ENCODE results near the gene SLC35D2.

The SLC35D2 gene

GRCh38 chr9:96412174-96412913 lies 28.8 kb upstream of the SLC35D2 start:
- no peak for TF ChIP-seq REST (IDR thresholded peaks at IDR 0.05; ENCODE audit: insufficient read depth in 1 of 2, low read depth in 2 of 2, low read length in 2 of 2)
- TF ChIP-seq FOXP2 (optimal IDR thresholded peaks at IDR 0.05; ENCODE audit: borderline replicate concordance, extremely low read depth, extremely low read length, insufficient read depth): no peak
- no peak for TF ChIP-seq TAF1 (IDR thresholded peaks at IDR 0.05; ENCODE audit: borderline replicate concordance, insufficient read depth, low read length)
- TF ChIP-seq POLR2AphosphoS5 (IDR thresholded peaks at IDR 0.05; ENCODE audit: low read depth, low read length): no peak
- TF ChIP-seq SIN3A (IDR thresholded peaks at IDR 0.05; ENCODE audit: borderline replicate concordance, insufficient read depth, low read length): no peak

GRCh38 chr9:96411129-96411838 lies 27.8 kb upstream of the SLC35D2 start:
- TF ChIP-seq REST (IDR thresholded peaks at IDR 0.05; ENCODE audit: insufficient read depth in 1 of 2, low read depth in 2 of 2, low read length in 2 of 2) (no peak), TAF1 (IDR thresholded peaks at IDR 0.05; ENCODE audit: borderline replicate concordance, insufficient read depth, low read length) (no peak), SIN3A (IDR thresholded peaks at IDR 0.05; ENCODE audit: borderline replicate concordance, insufficient read depth, low read length) (no peak), FOXP2 (optimal IDR thresholded peaks at IDR 0.05; ENCODE audit: borderline replicate concordance, extremely low read depth, extremely low read length, insufficient read depth) (no peak), POLR2AphosphoS5 (IDR thresholded peaks at IDR 0.05; ENCODE audit: low read depth, low read length) (no peak)

GRCh38 chr9:96408409-96409280 lies 25.1 kb upstream of the SLC35D2 start:
- TF ChIP-seq REST (IDR thresholded peaks at IDR 0.05; ENCODE audit: insufficient read depth in 1 of 2, low read depth in 2 of 2, low read length in 2 of 2) (no peak), FOXP2 (optimal IDR thresholded peaks at IDR 0.05; ENCODE audit: borderline replicate concordance, extremely low read depth, extremely low read length, insufficient read depth) (no peak), TAF1 (IDR thresholded peaks at IDR 0.05; ENCODE audit: borderline replicate concordance, insufficient read depth, low read length) (no peak), POLR2AphosphoS5 (IDR thresholded peaks at IDR 0.05; ENCODE audit: low read depth, low read length) (no peak), SIN3A (IDR thresholded peaks at IDR 0.05; ENCODE audit: borderline replicate concordance, insufficient read depth, low read length) (no peak)

GRCh38 chr9:96400132-96400910 lies 16.8 kb upstream of the SLC35D2 start:
- no peak for TF ChIP-seq TAF1 (IDR thresholded peaks at IDR 0.05; ENCODE audit: borderline replicate concordance, insufficient read depth, low read length)
- no peak for TF ChIP-seq FOXP2 (optimal IDR thresholded peaks at IDR 0.05; ENCODE audit: borderline replicate concordance, extremely low read depth, extremely low read length, insufficient read depth)
- TF ChIP-seq REST (IDR thresholded peaks at IDR 0.05; ENCODE audit: insufficient read depth in 1 of 2, low read depth in 2 of 2, low read length in 2 of 2): no peak
- no peak for TF ChIP-seq SIN3A (IDR thresholded peaks at IDR 0.05; ENCODE audit: borderline replicate concordance, insufficient read depth, low read length)
- no peak for TF ChIP-seq POLR2AphosphoS5 (IDR thresholded peaks at IDR 0.05; ENCODE audit: low read depth, low read length)

Data from PFSK-1 (cell line).